NOMO-1 treated with DMSO at 0.1 percent for 48 hours (cell line): ENCODE data around the gene SGMS1.

Experiments used
- DNase-seq: peaks from one replicate; lab custom pipeline; 2025; ENCODE audit not compliant: unreplicated experiment; lab: John Stamatoyannopoulos, UW

Gene SGMS1

GRCh38 chr10:50613150-50613549, 10.6 kb downstream of the SGMS1 start:
- no peak for DNase-seq

GRCh38 chr10:50610368-50610767, 13.4 kb downstream of the SGMS1 start:
- DNase-seq, result no peak

DNA sequence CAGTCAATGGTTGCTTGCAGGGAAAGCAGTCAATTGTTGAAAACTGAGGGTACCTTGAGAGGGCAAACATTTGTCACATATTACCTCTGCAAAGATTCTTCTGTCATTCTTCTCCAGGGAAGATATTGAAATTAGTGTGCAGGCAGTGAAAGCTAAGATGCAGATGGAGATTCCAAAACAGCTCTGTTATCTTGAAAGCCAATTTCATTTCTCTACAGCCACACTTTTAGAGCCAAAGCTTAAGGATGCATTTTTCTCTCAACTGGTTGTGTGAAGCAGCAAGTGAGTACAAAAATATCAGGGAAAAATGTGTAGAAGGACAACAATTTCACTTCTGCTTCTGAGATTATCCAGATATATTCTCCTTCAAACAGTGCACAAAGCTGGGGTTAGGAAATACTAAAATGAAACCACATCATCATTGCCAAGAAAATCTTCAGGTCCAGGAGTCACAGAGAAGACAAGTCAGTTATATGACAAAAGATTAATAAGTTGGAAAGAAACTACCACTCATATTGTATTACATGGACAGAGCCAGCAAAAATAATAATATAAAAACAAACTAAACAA, 16.3 kb downstream of the SGMS1 start:
- DNase-seq, result peak; percentile 42

- no peak for DNase-seq
Measured at GRCh38 chr10:50605951-50606270, 17.8 kb downstream of the SGMS1 start.

DNA sequence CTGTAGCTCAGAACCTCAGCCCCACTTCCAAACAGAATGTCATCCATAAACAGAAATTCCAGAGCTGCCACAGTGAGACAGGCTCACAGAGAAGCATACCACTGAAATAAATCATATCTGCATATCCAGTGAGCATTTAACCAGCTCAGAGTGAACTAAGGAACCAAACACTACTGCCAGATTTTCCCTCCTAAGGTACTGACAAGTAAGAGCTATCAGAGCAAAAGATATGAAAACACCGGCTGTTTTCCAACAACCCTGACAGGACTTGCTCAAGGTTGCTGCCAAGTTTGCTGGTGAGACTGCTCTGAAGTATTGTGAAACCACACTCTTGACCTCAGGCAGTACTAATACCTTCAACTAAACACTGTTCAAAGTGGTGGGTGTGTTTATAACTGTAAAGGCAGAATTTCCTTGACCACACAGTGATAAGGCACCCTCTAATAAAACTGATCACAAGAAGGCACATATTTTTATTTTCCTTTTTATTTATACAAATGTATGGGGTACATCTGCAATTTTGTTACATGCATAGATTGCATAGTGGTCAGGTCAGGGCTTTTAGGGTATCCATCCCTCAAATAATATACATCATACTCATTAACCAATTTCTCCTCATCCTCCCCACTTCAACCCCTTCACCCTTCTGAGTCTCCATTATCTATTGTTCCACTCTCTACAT, 18.3 kb downstream of the SGMS1 start:
- DNase-seq, result peak; percentile 60

GRCh38 chr10:50604809-50605208, 18.9 kb downstream of the SGMS1 start:
- no peak for DNase-seq

GRCh38 chr10:50604049-50604640, 19.6 kb downstream of the SGMS1 start:
- DNase-seq, result peak; percentile 81

DNA sequence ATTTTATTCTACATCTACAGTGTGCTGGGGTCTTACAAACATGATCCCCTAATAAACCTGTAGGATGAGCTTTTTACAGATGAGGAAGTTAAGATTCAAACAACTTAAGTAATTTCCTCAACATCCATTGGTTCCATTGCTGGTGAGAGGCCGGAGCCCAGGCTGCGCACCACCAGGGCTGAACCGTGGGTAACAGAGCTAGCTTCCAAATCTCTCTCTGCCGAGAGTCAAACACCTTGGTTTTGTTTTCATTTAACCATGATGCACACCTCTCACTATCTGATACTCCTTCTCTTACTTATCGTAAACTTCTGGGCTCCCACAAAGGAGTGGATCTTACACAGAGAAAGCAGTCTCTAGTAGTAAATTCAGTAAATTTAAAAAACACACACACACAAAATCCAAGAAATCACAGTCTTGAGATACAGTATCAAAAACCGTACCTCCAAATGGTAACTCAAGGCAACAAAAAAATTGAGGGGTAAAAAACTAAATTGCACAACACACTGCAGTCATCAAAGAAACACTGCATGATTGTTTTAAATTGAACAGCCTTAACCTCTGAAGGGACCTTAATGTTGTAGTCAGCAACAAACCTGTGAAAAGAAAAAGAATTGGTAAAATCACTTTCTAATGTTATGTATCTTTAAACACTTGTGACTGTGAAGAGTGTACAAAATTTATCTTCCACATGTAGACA, 20.5 kb downstream of the SGMS1 start:
- DNase-seq, result no peak

DNA sequence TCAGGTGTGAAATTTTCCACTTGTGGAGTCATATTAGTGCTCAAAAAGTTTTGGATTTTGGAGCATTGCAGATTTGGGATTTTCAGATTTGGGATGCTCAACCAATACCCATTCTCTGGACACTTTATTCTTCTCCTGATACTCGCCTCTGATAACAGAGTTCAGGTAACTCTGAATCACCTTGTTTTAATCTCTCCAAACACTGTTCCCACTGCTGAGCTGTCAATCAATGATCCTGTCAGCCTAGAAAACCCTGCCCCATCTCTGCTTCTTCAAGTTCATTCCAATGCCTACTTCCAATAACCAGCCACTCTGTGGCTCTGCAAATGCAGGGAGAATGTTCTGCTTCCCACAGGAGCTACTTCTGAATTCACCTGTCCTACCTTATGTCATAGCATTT, 21.8 kb downstream of the SGMS1 start:
- no peak for DNase-seq

- no peak for DNase-seq
Measured at GRCh38 chr10:50600831-50601477, 22.8 kb downstream of the SGMS1 start.

- DNase-seq, result no peak
Measured at GRCh38 chr10:50600286-50600685, 23.5 kb downstream of the SGMS1 start.

DNA sequence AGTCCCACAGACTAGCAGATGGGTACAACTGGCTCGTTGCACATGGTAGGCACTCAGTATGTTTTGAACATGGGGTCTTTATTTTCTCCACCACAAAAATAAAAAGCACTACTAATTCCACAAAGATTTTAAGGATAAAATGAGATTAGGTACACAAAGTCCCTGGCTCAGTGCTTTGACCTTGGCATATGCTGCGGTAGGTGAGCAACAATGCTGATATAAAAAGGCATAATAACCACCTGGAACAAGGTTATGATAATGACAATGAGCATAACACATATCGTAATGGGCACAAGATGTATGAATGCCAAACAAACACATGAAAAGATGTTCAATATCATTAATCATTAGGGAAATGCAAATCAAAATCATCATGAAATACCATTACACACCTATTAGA, 26.9 kb downstream of the SGMS1 start:
- no peak for DNase-seq

DNA sequence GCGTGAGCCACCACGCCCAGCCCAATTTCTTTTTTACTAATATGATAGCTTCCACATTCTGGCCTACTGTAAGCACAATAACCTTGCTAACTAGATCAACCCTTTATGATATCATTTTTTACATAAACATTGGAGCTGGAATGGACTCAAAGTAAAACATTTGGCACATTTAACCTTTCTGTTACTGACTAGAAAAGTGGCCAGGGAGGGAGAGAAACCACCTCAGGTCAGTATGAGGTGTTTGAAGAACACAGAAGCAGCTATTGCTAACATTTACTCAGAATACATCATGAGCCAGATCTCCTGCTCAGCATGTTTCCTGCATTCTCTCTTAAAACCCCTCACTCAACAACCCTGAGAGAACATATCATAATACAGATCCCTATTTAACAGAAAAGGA, 27.3 kb downstream of the SGMS1 start:
- no peak for DNase-seq

DNA sequence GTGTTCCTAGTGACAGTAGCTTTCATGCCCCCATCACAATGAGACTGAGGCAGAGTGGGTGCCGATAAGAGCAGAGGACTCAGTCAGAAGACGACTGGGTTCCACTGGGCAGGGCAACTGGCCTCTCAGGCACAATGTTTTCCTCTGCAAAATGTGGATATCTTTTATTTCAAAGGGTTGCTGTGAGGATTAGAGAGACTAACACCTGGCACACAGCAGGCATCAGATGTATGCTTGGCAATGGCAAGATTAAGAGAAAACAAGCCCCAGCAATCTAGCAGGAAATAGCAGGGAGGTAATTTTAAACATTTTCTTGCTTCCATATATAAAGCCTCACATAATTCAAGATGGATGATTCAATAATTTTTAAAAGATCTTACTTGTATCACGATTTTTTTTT, 28.0 kb downstream of the SGMS1 start:
- DNase-seq, result no peak

GRCh38 chr10:50593523-50594376, 30.0 kb downstream of the SGMS1 start:
- DNase-seq, result no peak

DNA sequence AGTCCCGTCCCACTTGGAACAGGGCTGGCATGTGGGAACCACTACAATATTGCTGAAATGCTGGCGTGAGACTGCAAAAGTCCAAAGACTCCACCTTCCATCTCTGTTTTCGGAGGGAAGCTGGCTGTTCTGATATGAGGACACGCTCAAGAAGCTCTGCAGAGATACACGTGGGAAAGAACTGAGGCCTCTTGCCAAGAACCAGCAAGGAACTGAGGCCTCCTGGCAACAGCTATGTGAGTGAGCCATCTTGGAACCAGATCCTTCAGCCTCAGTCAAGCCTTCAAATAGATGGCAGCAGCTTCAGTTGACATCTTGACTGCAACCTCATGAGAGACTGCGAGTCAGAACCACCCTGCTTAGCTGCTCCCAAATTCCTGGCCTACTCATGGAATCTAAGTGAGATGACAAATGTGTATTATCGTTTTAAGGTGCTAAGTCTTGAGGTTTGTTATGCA, 30.8 kb downstream of the SGMS1 start:
- no peak for DNase-seq

DNA sequence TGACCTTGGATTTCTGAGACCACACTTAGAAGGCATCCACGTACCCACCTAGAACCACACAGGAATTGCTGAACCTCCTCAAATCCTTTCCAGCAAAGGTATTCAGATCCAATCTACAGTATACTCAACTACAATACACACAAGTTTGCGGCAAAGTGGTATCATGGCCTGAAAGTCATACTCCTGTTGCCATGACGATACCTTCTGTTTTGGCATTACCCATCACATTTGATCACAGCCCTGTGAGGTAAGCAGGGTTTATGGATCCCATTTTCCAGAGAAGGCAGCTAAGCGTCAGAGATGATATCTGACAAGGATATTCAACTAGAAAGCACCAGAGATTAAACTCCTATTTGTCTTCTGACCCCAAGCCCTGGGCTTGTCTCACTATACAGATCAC, 32.8 kb downstream of the SGMS1 start:
- no peak for DNase-seq

- no peak for DNase-seq
Measured at GRCh38 chr10:50586740-50587088, 37.0 kb downstream of the SGMS1 start.

DNA sequence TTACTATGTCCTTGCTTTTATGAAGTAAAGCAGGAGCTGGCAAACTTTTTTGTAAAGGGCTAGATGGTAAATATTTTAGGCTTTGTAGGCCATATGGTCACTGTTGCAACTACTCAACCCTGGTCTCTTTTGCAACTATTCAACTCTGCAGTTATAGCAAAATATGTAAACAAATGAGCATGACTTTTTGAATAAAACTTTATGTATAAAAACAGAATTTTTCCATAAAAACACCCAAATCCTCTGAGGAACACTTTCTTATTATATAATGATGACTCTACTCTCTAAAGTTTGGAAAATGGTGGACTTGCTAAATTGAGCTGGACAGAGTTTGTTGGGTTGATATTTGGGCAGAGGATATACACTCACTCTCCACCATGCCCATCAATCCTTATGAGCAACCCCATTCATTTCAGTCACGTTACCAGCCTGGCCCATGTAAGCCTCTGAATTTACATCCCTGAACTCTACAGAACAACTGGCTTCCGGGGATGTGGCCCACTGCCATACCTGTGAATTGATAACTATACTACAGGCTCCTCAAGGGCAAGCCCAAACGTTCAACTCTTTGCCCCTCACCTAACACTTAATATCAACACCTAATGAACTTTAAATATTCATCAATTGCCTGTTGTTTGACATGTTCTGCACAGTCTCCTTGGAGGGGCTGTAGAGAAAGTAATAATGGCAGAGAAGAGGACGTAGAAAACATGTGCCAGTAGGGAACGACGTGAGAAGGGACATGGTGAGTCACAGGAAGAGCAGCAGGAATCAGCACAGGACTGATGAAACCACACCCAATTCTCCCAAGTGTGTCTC, 37.6 kb downstream of the SGMS1 start:
- DNase-seq, result peak; percentile 10
